Esophagus muscularis mucosa (tissue), 4 donors: ENCODE measurements around the gene NOP58. TPM values are rescaled to one million over a fixed set of nuclear protein-coding genes. Genes with fewer than 3 reads are reported as not detected.
"Not testable (repeated sequence)": the region's sequence is repeated elsewhere in the genome, so short reads cannot be mapped to it uniquely, and the experiment has no call there.

Experiments used
- DNase-seq: peaks from one replicate; pipeline ENCODE4 v3.0.0-alpha.2; 2017; ENCODE audit errors: extremely low spot score
- H3K27ac ChIP-seq, 4 donors: fragments of 200-600 bp; sonication (generic); replicated peaks in 1 of 4; 1 replicate in 3 of 4; 2 replicates in 1 of 4; pipeline ENCODE4 v1.5.1; 2016 to 2019; ENCODE audit warnings: mild to moderate bottlenecking in 1 of 4
- H3K27me3 ChIP-seq, 4 donors: fragments of 200-600 bp; sonication (generic); one replicate each; pipeline versions ENCODE4 v1.5.1 to v1.6.0; 2016 to 2019
- H3K36me3 ChIP-seq, 4 donors: fragments of 200-600 bp; sonication (generic); one replicate each; pipeline ENCODE4 v1.5.1; 2016 to 2019
- H3K4me1 ChIP-seq, 4 donors: fragments of 200-600 bp; sonication (generic); one replicate each; pipeline ENCODE4 v1.5.1; 2016 to 2019
- H3K4me3 ChIP-seq, 4 donors: fragments of 200-600 bp; sonication (generic); 1 replicate in 2 of 4; 2 replicates in 2 of 4; pipeline ENCODE4 v1.5.1; 2016 to 2019; ENCODE audit warnings: mild to moderate bottlenecking in 4 of 4, moderate library complexity in 1 of 4
- H3K9me3 ChIP-seq, 4 donors: fragments of 200-600 bp; sonication (generic); 1 replicate in 3 of 4; 2 replicates in 1 of 4; pipeline ENCODE4 v1.5.1; 2016 to 2019
- CTCF ChIP-seq, 3 experiments: fragments of 200-600 bp in 2 of 3; fragments of 450-650 bp in 1 of 3; sonication (generic) in 2 of 3; IDR thresholded peaks; one replicate each; pipeline ENCODE4 v1.5.1; 2017 to 2019; ENCODE audit warnings: antibody characterized with exemption in 3 of 3, mild to moderate bottlenecking in 2 of 3, moderate library complexity in 1 of 3
- EP300 ChIP-seq: sonication (generic); formaldehyde crosslinking; IDR thresholded peaks from one replicate; pipeline ENCODE4 v1.6.1; 2017; ENCODE audit warnings: antibody characterized with exemption
- POLR2A ChIP-seq: fragments of 450-650 bp; IDR thresholded peaks from one replicate; pipeline ENCODE4 v1.6.1; 2017; ENCODE audit warnings: antibody characterized with exemption, moderate library complexity, mild to moderate bottlenecking, low read depth
- POLR2AphosphoS5 ChIP-seq, 2 donors: sonication (generic); formaldehyde crosslinking; IDR thresholded peaks; one replicate each; pipeline ENCODE4 v1.6.1; 2017; ENCODE audit warnings: antibody characterized with exemption in 2 of 2
- WGBS: methylation state at CpG from one replicate; pipeline ENCODE4 v1.1.5; 2018; 5-methylcytosine and 5-hydroxymethylcytosine counted together
- intact Hi-C: fragments of 100-400 bp; cut with DNase I; formaldehyde crosslinking; loops from one replicate; pipeline ENCODE4 v1.15.1; 2023
- total RNA-seq, 4 donors: library from RNA; depleted of rRNA; stranded (reverse); fragments of >200 nt; gene quantifications; one replicate each; pipeline versions ENCODE4 v1.1.0 to v1.2.1, GENCODE V29; 2016

The NOP58 gene
- total RNA-seq, result 10 to 100 TPM; 15.6 to 46.6 (median 31.6) TPM

- peak; percentile 98 for DNase-seq
- H3K36me3 ChIP-seq, result no peaks in the 10 kb centered on the region
- intact Hi-C loops, result loop anchor here (2.0 kb wide), 1 partner anchor 109 kb away; no protein-coding TSS in a partner anchor
- peak within 1 kb of the TSS; percentile 68 to 92 (median 84) for H3K4me3 ChIP-seq
- TF ChIP-seq CTCF (IDR thresholded peaks at IDR 0.05) (no peak), EP300 (peak; percentile 48), POLR2A (peak; percentile 86), POLR2AphosphoS5 (IDR thresholded peaks at IDR 0.05) (peak; percentile 100)
- H3K4me1 ChIP-seq, result peaks cover 15 to 52% (median 32%) of the 10 kb centered on the region in 4 donors
- WGBS, result under 1% methylated on average over 50 of the region's 54 CpGs
- H3K27me3 ChIP-seq, result no peaks in the 10 kb centered on the region
- peak within 1 kb of the TSS; percentile 91 to 97 (median 94) for H3K27ac ChIP-seq
- no peaks in the 10 kb centered on the region for H3K9me3 ChIP-seq
Measured at GRCh38 chr2:202265467-202266277, at the start of gene NOP58. Gene NOP58 (plus strand): TSS chr2:202265763. CDS start chr2:202265942, 179 bp downstream.

- H3K9me3 ChIP-seq, result no peaks in the 10 kb centered on the region
- peaks cover 0 to 41% (median 13%) of the 10 kb centered on the region in 4 donors for H3K36me3 ChIP-seq
- 68% methylated on average over 1 of the region's 1 CpG for WGBS
- H3K4me1 ChIP-seq, result peaks cover 15 to 28% (median 23%) of the 10 kb centered on the region in 4 donors
- H3K4me3 ChIP-seq, result no peak overlapping the region
- intact Hi-C loops, result no loop called here
- no peak for TF ChIP-seq POLR2AphosphoS5 (IDR thresholded peaks at IDR 0.05)
- no peak for TF ChIP-seq CTCF (IDR thresholded peaks at IDR 0.05)
- no peak for TF ChIP-seq POLR2A
- no peak for TF ChIP-seq EP300
- H3K27me3 ChIP-seq, result no peaks in the 10 kb centered on the region
- no peak overlapping the region for H3K27ac ChIP-seq
- DNase-seq, result no peak
Measured at GRCh38 chr2:202221873-202222272, 43.7 kb upstream of the NOP58 start.

GRCh38 chr2:202237787-202238233, 27.8 kb upstream of the NOP58 start:
- no peak for DNase-seq
- 4% methylated on average over 7 of the region's 30 CpGs for WGBS
- H3K4me3 ChIP-seq, result peak overlapping the region; percentile 96 to 99 (median 98)
- H3K4me1 ChIP-seq, result peaks cover 14 to 52% (median 49%) of the 10 kb centered on the region in 4 donors
- H3K27ac ChIP-seq, result peak overlapping the region; percentile 96 to 98 (median 98)
- TF ChIP-seq CTCF (IDR thresholded peaks at IDR 0.05) (no peak), EP300 (no peak), POLR2A (no peak), POLR2AphosphoS5 (IDR thresholded peaks at IDR 0.05) (peak; percentile 3 to 25)
- intact Hi-C loops, result no loop called here
- H3K36me3 ChIP-seq, result peaks cover 0 to 3% (median 0%) of the 10 kb centered on the region in 4 donors
- H3K9me3 ChIP-seq, result no peaks in the 10 kb centered on the region
- no peaks in the 10 kb centered on the region for H3K27me3 ChIP-seq

- TF ChIP-seq POLR2AphosphoS5 (IDR thresholded peaks at IDR 0.05) (peak; percentile 92 to 94), CTCF (IDR thresholded peaks at IDR 0.05) (no peak)
- WGBS, result 7% methylated on average over 28 of the region's 54 CpGs
- intact Hi-C loops, result no loop called here
Measured at GRCh38 chr2:202238234-202239197, 27.0 kb upstream of the NOP58 start, which contains the start of gene SUMO1. Gene SUMO1 (minus strand): TSS chr2:202238597. CDS start chr2:202238451, 146 bp downstream.

GRCh38 chr2:202247710-202248109, 17.9 kb upstream of the NOP58 start:
- intact Hi-C loops, H3K4me3 ChIP-seq, H3K27ac ChIP-seq, H3K4me1 ChIP-seq, DNase-seq, H3K9me3 ChIP-seq, H3K36me3 ChIP-seq, H3K27me3 ChIP-seq: not testable (repeated sequence)
- whole genome bisulfite sequencing, result 98% methylated on average over 5 of the region's 5 CpGs

More at GRCh38 chr2:202238234-202239197, 27.0 kb upstream of the NOP58 start, which contains the start of gene SUMO1:
- peak within 1 kb of the TSS; percentile 96 to 98 (median 98) for H3K27ac ChIP-seq
- H3K4me3 ChIP-seq, result peak within 1 kb of the TSS; percentile 96 to 99 (median 98)
- H3K4me1 ChIP-seq, result peaks cover 14 to 45% (median 42%) of the 10 kb centered on the region in 4 donors
- peak; percentile 97 for DNase-seq
- peaks cover 0 to 3% (median 0%) of the 10 kb centered on the region in 4 donors for H3K36me3 ChIP-seq
- H3K27me3 ChIP-seq, result no peaks in the 10 kb centered on the region
- no peaks in the 10 kb centered on the region for H3K9me3 ChIP-seq
